Stomach (tissue), 9 donors: ENCODE measurements around the gene TEX10. TPM values are rescaled to one million over a fixed set of nuclear protein-coding genes. Genes with fewer than 3 reads are reported as not detected.
"Not testable (repeated sequence)": the region's sequence is repeated elsewhere in the genome, so short reads cannot be mapped to it uniquely, and the experiment has no call there.

Experiments used
- DNase-seq, 2 donors: peaks; one replicate each; pipeline versions ENCODE4 v3.0.0 to v3.0.0-alpha.2; 2013 to 2019
- H3K27ac ChIP-seq, 5 donors: fragments of 200-600 bp in 4 of 5; sonication (generic) in 4 of 5; one replicate each; pipeline ENCODE4 v1.5.1; 2013 to 2019; ENCODE audit warnings: mild to moderate bottlenecking in 1 of 5, moderate library complexity in 1 of 5
- H3K27me3 ChIP-seq, 3 donors: fragments of 200-600 bp; sonication (generic); one replicate each; pipeline ENCODE4 v1.5.1; 2017 to 2019; ENCODE audit warnings: mixed run types in 1 of 3
- H3K36me3 ChIP-seq, 4 donors: fragments of 200-600 bp; sonication (generic); 1 replicate in 3 of 4; 2 replicates in 1 of 4; pipeline ENCODE4 v1.5.1; 2016 to 2019
- H3K4me1 ChIP-seq, 4 donors: fragments of 200-600 bp; sonication (generic); one replicate each; pipeline ENCODE4 v1.5.1; 2016 to 2019
- H3K4me3 ChIP-seq, 4 donors: fragments of 200-600 bp; sonication (generic) in 3 of 4; one replicate each; pipeline ENCODE4 v1.5.1; 2016 to 2019; ENCODE audit warnings: mild to moderate bottlenecking in 1 of 4
- H3K9me3 ChIP-seq, 4 donors: fragments of 200-600 bp; sonication (generic); one replicate each; pipeline ENCODE4 v1.5.1; 2016 to 2019
- EP300 ChIP-seq: sonication (generic); formaldehyde crosslinking; IDR thresholded peaks from one replicate; pipeline ENCODE4 v1.6.1; 2017; ENCODE audit warnings: antibody characterized with exemption
- POLR2A ChIP-seq, 4 donors: fragments of 450-650 bp; IDR thresholded peaks; one replicate each; pipeline ENCODE4 v1.6.1; 2016; ENCODE audit warnings: antibody characterized with exemption in 4 of 4, control low read depth in 2 of 4, mild to moderate bottlenecking in 1 of 4, moderate library complexity in 1 of 4
- POLR2AphosphoS5 ChIP-seq, 3 donors: sonication (generic); formaldehyde crosslinking; IDR thresholded peaks; one replicate each; pipeline ENCODE4 v1.6.1; 2016; ENCODE audit warnings: antibody characterized with exemption in 3 of 3
- WGBS, 5 donors: extraction: QIAGEN DNeasy Blood & Tissue Kit in 3 of 5; methylation state at CpG; one replicate each; pipeline versions ENCODE4 v1.1.5 to v1.1.7; 2013 to 2018; 5-methylcytosine and 5-hydroxymethylcytosine counted together
- intact Hi-C: fragments of 100-400 bp; cut with DNase I; formaldehyde crosslinking; loops from one replicate; pipeline ENCODE4 v1.15.1; 2023; ENCODE audit warnings: low total_unique reads
- polyA plus RNA-seq, 3 donors: library from polyadenylated mRNA; stranded (reverse); fragments of 200-250 nt; gene quantifications; one replicate each; pipeline ENCODE4 v1.2.3, GENCODE V29; 2013
- total RNA-seq, 5 donors: library from RNA; depleted of rRNA; stranded (reverse); fragments of >200 nt; gene quantifications; one replicate each; pipeline versions ENCODE4 v1.1.0 to v1.2.3, GENCODE V29; 2014 to 2016
- TF ChIP-seq, protein P1 (sequence below), 7 experiments: fragments of 450-650 bp in 4 of 7; fragments of 200-600 bp in 3 of 7; sonication (generic) in 3 of 7; IDR thresholded peaks; one replicate each; pipeline ENCODE4 v1.5.1; 2016 to 2019; ENCODE audit warnings: antibody characterized with exemption in 7 of 7, control low read depth in 2 of 7, mild to moderate bottlenecking in 1 of 7
- donor health status: healthy with polysubstance abuse.
- donor health status: Bipolar disorder and iron deficiency.
- donor health status: healthy.

Gene TEX10
- total and polyA plus RNA-seq, 8 donors = 4.9 to 44.9 (median 8.8) TPM

DNA sequence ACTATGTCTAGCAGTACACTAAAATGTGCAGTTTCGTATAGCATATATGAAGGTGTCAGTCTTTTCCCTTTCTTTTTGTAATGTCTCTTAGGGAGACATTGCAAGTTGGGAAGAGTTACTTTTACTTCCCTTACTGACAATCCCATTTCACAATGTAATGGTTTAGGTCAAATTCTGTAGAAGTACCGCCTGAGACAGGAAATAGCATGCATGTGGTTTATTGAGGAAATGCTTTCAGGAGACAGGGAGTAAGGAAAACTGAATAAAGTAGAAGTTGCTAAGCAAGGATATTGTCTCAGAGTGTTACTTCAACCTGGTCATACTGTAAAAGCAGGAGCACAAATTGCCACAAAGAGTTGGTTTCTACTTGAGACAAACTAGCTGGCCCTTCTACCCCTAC lies 42.1 kb upstream of the TEX10 start:
- 81 to 94% (median 83%) methylated on average over 2 of the region's 2 CpGs for WGBS, 5 donors
- H3K36me3 ChIP-seq = peaks cover 0 to 11% (median 0%) of the 10 kb centered on the region in 4 donors
- H3K4me1 ChIP-seq = no peaks in the 10 kb centered on the region
- TF ChIP-seq, protein P1, sequence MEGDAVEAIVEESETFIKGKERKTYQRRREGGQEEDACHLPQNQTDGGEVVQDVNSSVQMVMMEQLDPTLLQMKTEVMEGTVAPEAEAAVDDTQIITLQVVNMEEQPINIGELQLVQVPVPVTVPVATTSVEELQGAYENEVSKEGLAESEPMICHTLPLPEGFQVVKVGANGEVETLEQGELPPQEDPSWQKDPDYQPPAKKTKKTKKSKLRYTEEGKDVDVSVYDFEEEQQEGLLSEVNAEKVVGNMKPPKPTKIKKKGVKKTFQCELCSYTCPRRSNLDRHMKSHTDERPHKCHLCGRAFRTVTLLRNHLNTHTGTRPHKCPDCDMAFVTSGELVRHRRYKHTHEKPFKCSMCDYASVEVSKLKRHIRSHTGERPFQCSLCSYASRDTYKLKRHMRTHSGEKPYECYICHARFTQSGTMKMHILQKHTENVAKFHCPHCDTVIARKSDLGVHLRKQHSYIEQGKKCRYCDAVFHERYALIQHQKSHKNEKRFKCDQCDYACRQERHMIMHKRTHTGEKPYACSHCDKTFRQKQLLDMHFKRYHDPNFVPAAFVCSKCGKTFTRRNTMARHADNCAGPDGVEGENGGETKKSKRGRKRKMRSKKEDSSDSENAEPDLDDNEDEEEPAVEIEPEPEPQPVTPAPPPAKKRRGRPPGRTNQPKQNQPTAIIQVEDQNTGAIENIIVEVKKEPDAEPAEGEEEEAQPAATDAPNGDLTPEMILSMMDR (IDR thresholded peaks at IDR 0.05) = no peak
- TF ChIP-seq EP300 (no peak), POLR2AphosphoS5 (IDR thresholded peaks at IDR 0.05) (no peak), POLR2A (IDR thresholded peaks at IDR 0.05) (no peak)
- no peak overlapping the region for H3K27ac ChIP-seq
- no peak overlapping the region for H3K4me3 ChIP-seq
- DNase-seq = no peak
- intact Hi-C loops = no loop called here
- H3K9me3 ChIP-seq = peaks cover 0 to 12% (median 4%) of the 10 kb centered on the region in 4 donors
- H3K27me3 ChIP-seq = no peaks in the 10 kb centered on the region

DNA sequence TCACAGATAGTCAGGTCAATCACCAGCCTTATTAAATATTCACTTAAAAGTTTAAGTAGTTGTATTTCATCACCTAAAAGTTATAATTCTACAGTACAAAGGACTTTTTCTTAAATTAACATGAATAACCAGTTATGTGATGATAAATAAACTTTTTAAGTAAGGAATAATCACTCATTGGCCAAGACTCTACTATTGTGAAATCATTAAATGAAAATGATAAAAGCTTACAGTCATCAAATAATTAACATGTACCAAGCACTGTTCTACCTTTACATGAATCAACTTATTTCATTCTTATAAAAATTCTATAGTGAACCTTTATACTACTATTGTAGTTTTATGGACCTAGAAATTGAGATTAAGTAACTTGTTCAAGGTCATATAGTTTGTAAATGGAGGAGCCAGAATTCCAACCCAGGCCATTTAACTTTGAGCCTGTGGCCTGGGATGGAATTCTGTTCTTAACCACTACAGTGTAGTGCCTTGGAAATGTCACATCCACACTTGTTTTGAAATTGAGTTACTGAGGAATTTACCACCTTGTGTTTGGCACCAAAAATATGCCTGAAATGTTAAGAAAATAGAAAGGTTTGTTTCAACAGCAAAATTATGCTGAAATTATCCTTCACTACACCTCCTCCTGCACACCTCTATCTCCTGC lies 41.4 kb upstream of the TEX10 start:
- intact Hi-C loops = no loop called here
- Histone ChIP-seq H3K27me3 (no peaks in the 10 kb centered on the region), H3K36me3 (peaks cover 0 to 11% (median 0%) of the 10 kb centered on the region in 4 donors), H3K27ac (no peak overlapping the region), H3K4me3 (no peak overlapping the region), H3K9me3 (peaks cover 0 to 12% (median 4%) of the 10 kb centered on the region in 4 donors), H3K4me1 (no peaks in the 10 kb centered on the region)
- DNase-seq = no peak
- no peak for TF ChIP-seq EP300
- TF ChIP-seq POLR2A (IDR thresholded peaks at IDR 0.05) = no peak
- TF ChIP-seq, protein P1 (IDR thresholded peaks at IDR 0.05) = no peak
- TF ChIP-seq POLR2AphosphoS5 (IDR thresholded peaks at IDR 0.05) = no peak

DNA sequence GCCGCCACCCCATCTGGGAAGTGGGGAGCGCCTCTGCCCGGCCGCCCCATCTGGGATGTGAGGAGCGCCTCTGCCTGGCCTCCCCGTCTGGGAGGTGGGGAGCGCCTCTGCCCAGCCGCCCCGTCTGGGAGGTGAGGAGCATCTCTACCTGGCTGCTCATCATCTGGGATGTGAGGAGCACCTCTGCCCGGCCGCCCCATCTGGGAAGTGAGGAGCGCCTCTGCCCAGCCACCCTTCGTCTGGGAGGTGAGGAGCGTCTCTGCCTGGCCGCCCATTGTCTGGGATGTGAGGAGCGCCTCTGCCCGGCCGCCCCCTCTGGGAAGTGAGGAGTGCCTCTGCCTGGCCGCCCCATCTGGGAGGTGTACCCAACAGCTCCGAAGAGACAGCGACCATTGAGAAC lies 40.2 kb upstream of the TEX10 start:
- Histone ChIP-seq H3K36me3 (peaks cover 0 to 11% (median 0%) of the 10 kb centered on the region in 4 donors), H3K9me3 (peaks cover 0 to 12% (median 4%) of the 10 kb centered on the region in 4 donors)
- H3K27ac ChIP-seq, H3K4me1 ChIP-seq, H3K27me3 ChIP-seq, H3K4me3 ChIP-seq, intact Hi-C loops, DNase-seq: not testable (repeated sequence)
- 95 to 99% (median 97%) methylated on average over 11 to 21 of the region's 21 CpGs for WGBS, 5 donors

DNA sequence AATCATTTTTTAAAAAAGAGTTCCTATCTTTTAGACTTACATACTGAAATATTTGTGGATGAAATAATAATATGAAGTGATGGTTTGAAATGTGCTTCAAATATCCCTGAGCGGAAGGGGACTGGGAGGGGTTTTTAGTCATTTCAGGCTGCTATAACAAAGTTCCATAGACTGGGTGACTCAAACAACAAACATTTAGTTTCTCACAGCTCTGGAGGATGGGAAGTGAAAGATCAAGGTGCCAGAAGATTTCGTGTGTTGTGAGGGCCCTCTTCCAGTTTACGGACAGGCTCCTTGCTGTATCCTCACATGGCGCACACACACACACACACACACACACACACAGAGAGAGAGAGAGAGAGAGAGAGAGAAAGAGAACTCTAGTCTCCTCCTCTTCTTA lies 27.1 kb upstream of the TEX10 start:
- intact Hi-C loops = no loop called here

More for the DNA sequence above, 27.1 kb upstream of the TEX10 start:
- no peaks in the 10 kb centered on the region for H3K36me3 ChIP-seq
- H3K27me3 ChIP-seq = no peaks in the 10 kb centered on the region
- TF ChIP-seq, protein P1 (IDR thresholded peaks at IDR 0.05) = no peak
- TF ChIP-seq POLR2AphosphoS5 (IDR thresholded peaks at IDR 0.05) (no peak), POLR2A (IDR thresholded peaks at IDR 0.05) (no peak), EP300 (no peak)
- H3K4me3 ChIP-seq = no peak overlapping the region
- WGBS, 5 donors = 77 to 90% (median 82%) methylated on average over 4 of the region's 4 CpGs
- peaks cover 0 to 19% (median 11%) of the 10 kb centered on the region in 4 donors for H3K9me3 ChIP-seq
- no peaks in the 10 kb centered on the region for H3K4me1 ChIP-seq
- DNase-seq = no peak
- H3K27ac ChIP-seq = no peak overlapping the region
